ENCODE measurements around the gene GMPS. TPM values are rescaled to one million over a fixed set of nuclear protein-coding genes. Genes with fewer than 3 reads are reported as not detected.
"Not testable (repeated sequence)": the region's sequence is repeated elsewhere in the genome, so short reads cannot be mapped to it uniquely, and the experiment has no call there.

GMPS gene
- total RNA-seq, result 100 to 1,000 TPM; 143 to 152 TPM

DNA sequence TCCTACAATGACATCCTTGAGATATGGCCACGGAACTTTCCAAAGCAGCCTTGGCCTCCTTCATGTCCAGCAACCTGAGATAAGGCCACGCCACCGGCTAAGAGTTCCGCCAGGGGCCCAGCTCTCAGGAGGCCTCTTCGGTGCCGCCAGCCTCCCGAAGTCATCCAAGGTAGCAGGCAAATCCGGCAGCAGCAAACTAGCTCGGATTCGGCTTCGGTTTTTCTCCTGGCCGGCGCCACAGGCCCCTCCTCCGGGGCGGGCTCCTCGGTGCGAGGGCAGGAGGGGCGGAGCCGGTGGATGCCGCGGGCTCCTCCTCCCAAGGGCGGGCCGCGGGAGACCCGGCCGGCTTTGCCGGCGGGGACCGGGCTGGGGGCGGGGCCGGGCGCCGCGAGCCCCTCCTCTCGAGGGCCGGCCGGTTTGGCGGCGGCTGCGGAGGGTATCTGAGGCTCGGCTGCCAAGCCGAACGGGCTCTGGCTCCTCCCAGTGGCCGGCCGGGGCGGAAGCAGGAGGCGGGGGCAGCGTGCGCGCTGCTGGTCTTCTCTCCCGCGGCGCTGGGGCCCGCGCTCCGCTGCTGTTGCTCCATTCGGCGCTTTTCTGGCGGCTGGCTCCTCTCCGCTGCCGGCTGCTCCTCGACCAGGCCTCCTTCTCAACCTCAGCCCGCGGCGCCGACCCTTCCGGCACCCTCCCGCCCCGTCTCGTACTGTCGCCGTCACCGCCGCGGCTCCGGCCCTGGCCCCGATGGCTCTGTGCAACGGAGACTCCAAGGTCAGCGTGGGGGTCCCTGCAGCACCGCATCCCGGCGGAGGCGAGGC lies at the start of gene GMPS:
Gene GMPS (plus strand): TSS at position 518 of the 812 bp plus-strand sequence. CDS start 221 bp downstream, at position 739.
- Mint-ChIP-seq H3K9me3 (no peaks in the 10 kb centered on the region), H3K4me3 (peak within 1 kb of the TSS; percentile 92), H3K27ac (peak within 1 kb of the TSS; percentile 88), H3K4me1 (ENCODE audit: low read depth) (peaks cover 25% of the 10 kb centered on the region), H3K27me3 (no peaks in the 10 kb centered on the region), H3K36me3 (peaks cover 7% of the 10 kb centered on the region)
- CTCF ChIA-PET, result interaction anchor here (0.7 to 5.7 kb wide), 4 partner anchors 8 to 64 kb away, joined by 3 to 88 read pairs (median 3); partner anchors contain the start of genes C3orf33 and SLC33A1
- DNase-seq, result peak; percentile 97
- intact Hi-C loops (cut with micrococcal nuclease), result loop anchor here (1.0 to 5.0 kb wide), 5 partner anchors 8 to 1548 kb away; partner anchors contain the start of genes C3orf33, DHX36 and SLC33A1
- POLR2A ChIA-PET, result interaction anchor here (0.7 to 3.5 kb wide), 5 partner anchors 17 to 64 kb away, joined by 3 to 24 read pairs (median 19); partner anchors contain the start of genes C3orf33 and SLC33A1

- DNase-seq; H3K4me1 Mint-ChIP-seq (ENCODE audit: low read depth); H3K27ac Mint-ChIP-seq; H3K27me3 Mint-ChIP-seq; POLR2A ChIA-PET; H3K9me3 Mint-ChIP-seq; H3K4me3 Mint-ChIP-seq; intact Hi-C loops (cut with micrococcal nuclease): not testable (repeated sequence)
- CTCF ChIA-PET, result interaction anchor here (1.8 kb wide), 1 partner anchor 23 kb away, joined by 10 read pairs; the partner anchor contains the start of gene C3orf33
- peaks cover 14% of the 10 kb centered on the region for H3K36me3 Mint-ChIP-seq
These were observed 41.9 kb upstream of the GMPS start for GRCh38 chr3:155828490-155829098.

DNA sequence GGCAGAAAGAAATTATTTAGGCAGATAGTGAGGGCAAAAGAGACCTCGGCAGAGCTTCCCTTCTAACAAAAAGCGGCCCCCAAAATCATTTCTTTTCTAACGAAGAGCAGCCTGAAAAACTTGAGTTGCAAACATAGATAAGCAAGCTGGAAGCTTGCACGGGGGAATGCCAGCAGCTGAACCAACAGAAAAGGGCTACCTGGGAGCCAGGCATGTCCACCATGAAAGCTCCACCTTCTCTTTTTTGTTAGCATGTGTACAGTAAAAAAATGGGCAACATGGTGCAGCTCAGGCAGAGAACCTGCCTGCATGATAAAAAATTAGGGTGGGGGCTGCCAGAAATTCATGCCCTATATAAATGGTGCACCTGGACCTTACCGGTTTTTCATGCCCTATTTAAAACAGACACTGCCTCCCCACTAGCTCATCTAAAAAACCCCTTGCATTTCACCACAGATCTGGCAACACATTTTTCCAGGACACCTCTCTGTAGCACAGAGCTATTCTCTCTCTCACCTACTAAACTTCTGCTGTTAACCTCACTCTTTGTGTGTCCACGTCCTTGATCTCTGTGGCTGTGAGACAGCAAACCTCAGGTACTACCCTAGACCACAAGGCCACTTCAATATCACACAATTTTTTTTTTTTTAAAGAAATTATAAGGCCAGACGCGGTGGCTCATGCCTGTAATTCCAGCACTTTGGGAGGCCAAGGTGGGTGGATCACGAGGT lies 34.9 kb upstream of the GMPS start:
- no peak overlapping the region for H3K4me3 Mint-ChIP-seq
- H3K27ac Mint-ChIP-seq, result no peak overlapping the region
- peaks cover 8% of the 10 kb centered on the region for H3K36me3 Mint-ChIP-seq
- ChIA-PET POLR2A (no interaction called here), CTCF (interaction anchor here (1.4 kb wide), 1 partner anchor 29 kb away, joined by 7 read pairs; the partner anchor contains the start of gene C3orf33)
- no peak for DNase-seq
- no peaks in the 10 kb centered on the region for H3K9me3 Mint-ChIP-seq
- H3K27me3 Mint-ChIP-seq, result no peaks in the 10 kb centered on the region
- intact Hi-C loops (cut with micrococcal nuclease), result no loop called here
- H3K4me1 Mint-ChIP-seq (ENCODE audit: low read depth), result peaks cover 3% of the 10 kb centered on the region

DNA sequence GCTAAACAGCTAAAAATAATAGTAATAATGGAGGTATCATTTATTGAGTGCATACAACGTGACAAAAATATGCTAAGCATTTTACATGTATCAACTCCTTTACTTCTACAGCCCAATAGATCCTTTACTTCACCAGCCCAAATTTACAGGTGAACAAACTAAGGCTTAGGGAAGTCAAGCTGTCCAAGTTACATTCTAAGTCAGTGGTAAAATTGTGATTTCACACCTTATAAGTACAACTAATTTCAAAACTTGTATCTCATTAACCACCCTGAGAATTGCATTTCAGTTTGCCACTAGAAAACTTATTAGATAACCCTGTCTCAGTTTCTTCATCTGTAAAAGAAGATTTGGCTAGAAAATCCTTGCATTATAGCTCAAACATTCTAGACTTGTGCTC lies 26.9 kb upstream of the GMPS start:
- Mint-ChIP-seq H3K36me3 (peaks cover 14% of the 10 kb centered on the region), H3K4me3 (no peak overlapping the region), H3K4me1 (ENCODE audit: low read depth) (peaks cover 33% of the 10 kb centered on the region), H3K9me3 (no peaks in the 10 kb centered on the region), H3K27me3 (no peaks in the 10 kb centered on the region), H3K27ac (no peak overlapping the region)
- intact Hi-C loops (cut with micrococcal nuclease), result no loop called here
- DNase-seq, result no peak
- ChIA-PET CTCF (interaction anchor here (1.5 to 2.0 kb wide), 2 partner anchors 9 to 38 kb away, joined by 4 to 8 read pairs; partner anchors contain the start of gene C3orf33), POLR2A (no interaction called here)

DNA sequence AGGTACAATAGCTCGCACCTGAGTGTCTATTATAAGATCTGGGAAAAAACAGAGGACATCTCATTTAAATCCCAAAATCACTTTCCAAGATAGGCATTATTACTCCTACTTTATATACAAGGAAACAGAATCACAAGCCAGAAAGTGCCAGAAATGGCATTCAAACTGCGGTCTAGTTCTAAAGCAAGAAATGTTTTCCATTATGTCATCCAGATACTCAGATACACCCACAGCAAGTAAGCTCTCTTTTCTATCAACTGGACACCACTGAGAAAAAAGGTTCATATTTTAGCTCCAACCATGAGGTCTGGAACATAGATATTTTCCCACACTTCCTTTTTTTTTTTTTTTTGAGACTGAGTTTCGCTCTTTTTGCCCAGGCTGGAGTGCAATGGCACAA lies 24.3 kb upstream of the GMPS start:
- H3K9me3 Mint-ChIP-seq, result no peaks in the 10 kb centered on the region
- H3K27me3 Mint-ChIP-seq, result no peaks in the 10 kb centered on the region
- no peak overlapping the region for H3K4me3 Mint-ChIP-seq
- peaks cover 46% of the 10 kb centered on the region for H3K4me1 Mint-ChIP-seq (ENCODE audit: low read depth)
- intact Hi-C loops (cut with micrococcal nuclease), result no loop called here
- no peak for DNase-seq
- H3K27ac Mint-ChIP-seq, result no peak overlapping the region
- peaks cover 22% of the 10 kb centered on the region for H3K36me3 Mint-ChIP-seq
- POLR2A ChIA-PET, result no interaction called here
- CTCF ChIA-PET, result interaction anchor here (0.8 kb wide), 1 partner anchor 41 kb away, joined by 3 read pairs; no protein-coding TSS in a partner anchor

- DNase-seq, result no peak
- peaks cover 61% of the 10 kb centered on the region for H3K4me1 Mint-ChIP-seq (ENCODE audit: low read depth)
- ChIA-PET POLR2A (no interaction called here), CTCF (interaction anchor here (3.0 kb wide), 1 partner anchor 42 kb away, joined by 13 read pairs; the partner anchor contains the start of gene C3orf33)
- H3K27me3 Mint-ChIP-seq, result no peaks in the 10 kb centered on the region
- no peak overlapping the region for H3K27ac Mint-ChIP-seq
- H3K9me3 Mint-ChIP-seq, result no peaks in the 10 kb centered on the region
- peaks cover 38% of the 10 kb centered on the region for H3K36me3 Mint-ChIP-seq
- no peak overlapping the region for H3K4me3 Mint-ChIP-seq
- intact Hi-C loops (cut with micrococcal nuclease), result no loop called here
These were observed 22.5 kb upstream of the GMPS start for GRCh38 chr3:155847993-155848392.

DNA sequence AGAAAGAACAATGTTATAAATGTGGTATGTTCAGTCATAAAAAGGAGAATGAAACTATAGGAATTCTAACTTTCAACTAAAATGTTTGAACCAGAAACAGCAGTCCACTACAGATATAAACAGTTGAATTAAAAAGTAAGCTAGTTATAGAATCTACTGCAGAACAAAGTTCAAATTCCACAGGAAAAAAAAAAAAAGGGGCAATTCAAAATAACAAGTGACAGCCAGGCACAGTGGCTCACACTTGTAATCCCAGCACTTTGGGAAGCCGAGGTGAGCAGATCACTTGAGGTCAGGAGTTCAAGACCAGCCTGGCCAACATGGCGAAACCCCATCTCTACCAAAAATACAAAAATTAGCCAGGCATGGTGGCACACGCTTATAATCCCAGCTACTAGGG lies 21.0 kb upstream of the GMPS start:
- POLR2A ChIA-PET, result interaction anchor here (0.9 to 1.0 kb wide), 2 partner anchors 20 to 26 kb away, joined by 5 read pairs; no protein-coding TSS in a partner anchor

DNA sequence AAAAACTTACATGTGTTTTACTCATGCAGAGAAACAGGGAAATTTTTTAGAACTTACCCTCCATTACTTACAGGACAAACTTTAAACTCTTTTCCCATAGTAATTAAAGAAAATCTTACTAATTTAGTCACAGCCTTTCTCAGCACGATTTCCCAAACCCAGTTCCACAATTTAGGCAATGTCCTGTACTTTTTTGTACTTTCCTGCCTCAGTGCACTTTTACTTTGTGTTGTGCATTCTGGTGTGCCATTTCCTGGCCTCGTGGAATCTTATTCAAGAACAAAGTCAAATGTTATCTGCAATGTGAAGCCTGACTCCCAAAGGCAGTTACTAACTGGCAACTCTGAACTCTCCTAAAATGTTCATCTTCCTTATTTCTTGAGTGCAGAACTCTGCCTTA lies 18.1 kb upstream of the GMPS start:
- intact Hi-C loops (cut with micrococcal nuclease), result loop anchor here (5.0 to 10.0 kb wide), 4 partner anchors 702 to 1728 kb away; partner anchors contain the start of genes ARHGEF26, DHX36, SSR3 and TIPARP
- Mint-ChIP-seq H3K4me3 (peak overlapping the region; percentile 97), H3K27me3 (no peaks in the 10 kb centered on the region), H3K4me1 (ENCODE audit: low read depth) (peaks cover 41% of the 10 kb centered on the region), H3K27ac (peak overlapping the region; percentile 99), H3K9me3 (no peaks in the 10 kb centered on the region), H3K36me3 (peaks cover 38% of the 10 kb centered on the region)
- POLR2A ChIA-PET, result interaction anchor here (2.1 to 2.6 kb wide), 2 partner anchors 19 to 46 kb away, joined by 13 to 24 read pairs; partner anchors contain the start of genes C3orf33 and GMPS
- CTCF ChIA-PET, result interaction anchor here (0.9 to 2.9 kb wide), 3 partner anchors 9 to 46 kb away, joined by 3 to 35 read pairs (median 4); partner anchors contain the start of gene C3orf33
- no peak for DNase-seq

More for the DNA sequence above, 21.0 kb upstream of the GMPS start:
- peaks cover 52% of the 10 kb centered on the region for H3K4me1 Mint-ChIP-seq (ENCODE audit: low read depth)
- H3K9me3 Mint-ChIP-seq; H3K4me3 Mint-ChIP-seq; intact Hi-C loops (cut with micrococcal nuclease); H3K27ac Mint-ChIP-seq; DNase-seq; H3K27me3 Mint-ChIP-seq: not testable (repeated sequence)
- peaks cover 43% of the 10 kb centered on the region for H3K36me3 Mint-ChIP-seq
- CTCF ChIA-PET, result interaction anchor here (0.7 to 3.0 kb wide), 2 partner anchors 12 to 43 kb away, joined by 3 to 13 read pairs; partner anchors contain the start of gene C3orf33

DNA sequence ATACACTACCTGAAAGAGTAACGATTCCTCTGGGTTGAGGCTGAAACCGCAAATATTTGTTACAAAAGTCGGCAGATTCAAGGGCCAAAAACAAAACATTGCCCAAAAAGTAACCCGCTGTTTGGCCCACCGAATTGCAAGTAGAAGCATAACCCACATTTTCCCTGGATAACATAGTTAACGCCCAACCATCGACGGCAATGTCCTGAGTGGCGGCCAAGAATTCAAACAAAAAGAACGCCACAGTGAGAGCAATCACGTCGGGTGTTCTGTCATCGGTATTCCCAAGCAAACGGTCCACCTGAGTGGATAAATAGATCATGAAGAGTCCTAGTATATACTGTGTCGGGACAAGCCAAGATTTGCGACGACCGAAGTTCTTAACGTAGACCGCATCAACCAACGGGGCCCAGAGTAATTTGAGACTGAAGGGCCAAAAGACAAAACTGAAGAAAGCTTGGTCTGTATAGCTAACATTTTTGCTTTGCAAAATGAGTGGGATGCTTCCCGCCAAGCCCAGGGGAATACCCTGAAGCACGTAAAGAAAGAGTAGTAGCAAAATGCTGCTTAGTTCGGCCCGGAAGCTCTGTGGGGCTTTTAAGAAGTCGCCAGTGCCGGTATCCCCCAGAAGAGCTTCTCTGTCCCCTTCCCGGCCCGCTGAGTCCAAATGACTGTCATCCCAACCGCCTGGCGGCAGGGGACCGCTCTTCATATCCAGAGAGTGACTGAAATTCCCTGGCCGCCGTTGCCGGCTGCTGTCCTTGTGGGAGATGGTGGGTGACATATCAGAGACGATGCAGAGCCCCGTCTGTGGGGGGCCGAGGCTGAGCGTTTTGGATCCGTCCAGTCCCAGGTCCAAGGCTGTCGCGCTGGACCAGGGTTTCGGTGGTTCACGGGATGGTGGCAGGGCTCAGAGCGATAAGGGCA lies 17.0 kb upstream of the GMPS start:
- no peaks in the 10 kb centered on the region for H3K27me3 Mint-ChIP-seq
- CTCF ChIA-PET, result interaction anchor here (0.9 to 2.9 kb wide), 4 partner anchors 10 to 47 kb away, joined by 3 to 35 read pairs (median 4); partner anchors contain the start of gene C3orf33
- H3K27ac Mint-ChIP-seq, result peak overlapping the region; percentile 99
- intact Hi-C loops (cut with micrococcal nuclease), result loop anchor here (1.0 to 10.0 kb wide), 10 partner anchors 9 to 1729 kb away; partner anchors contain the start of genes ARHGEF26, C3orf33, CCNL1 and DHX36
- H3K4me1 Mint-ChIP-seq (ENCODE audit: low read depth), result peaks cover 35% of the 10 kb centered on the region
- peaks cover 33% of the 10 kb centered on the region for H3K36me3 Mint-ChIP-seq
- peak overlapping the region; percentile 97 for H3K4me3 Mint-ChIP-seq
- peak; percentile 64 for DNase-seq
- no peaks in the 10 kb centered on the region for H3K9me3 Mint-ChIP-seq
- POLR2A ChIA-PET, result interaction anchor here (0.6 to 2.6 kb wide), 8 partner anchors 9 to 1307 kb away, joined by 3 to 24 read pairs (median 7); partner anchors contain the start of genes C3orf33, CCNL1 and GMPS

Data from activated CD4-positive, alpha-beta memory T cell treated with anti-CD3 and anti-CD28 coated beads for 36 hours (primary cell).